ENCODE measurements around the gene MBOAT1. TPM values are rescaled to one million over a fixed set of nuclear protein-coding genes. Genes with fewer than 3 reads are reported as not detected.

Gene MBOAT1
- total RNA-seq, 4 donors from 2014 or later: 6.8 to 33.5 (median 25.9) TPM

DNA sequence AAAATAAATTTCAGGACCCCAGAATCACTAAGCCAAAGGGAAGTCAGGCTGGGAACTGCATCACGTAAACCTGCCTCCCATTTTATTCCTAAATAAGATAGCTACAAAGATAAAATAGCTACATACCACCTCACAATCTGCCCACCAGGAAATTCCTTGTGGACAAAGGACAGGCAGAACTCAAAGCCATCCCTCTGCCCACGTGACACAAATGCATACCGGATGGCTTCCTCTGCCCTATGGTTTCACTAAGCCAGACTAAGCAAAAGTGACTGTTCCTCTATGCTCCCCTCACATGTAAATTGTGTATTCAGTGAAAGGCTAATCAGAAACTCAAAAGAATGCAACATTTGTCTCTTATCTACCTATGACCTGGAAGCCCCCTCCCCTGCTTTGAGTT, 15.0 kb downstream of the MBOAT1 start:
- Histone ChIP-seq H3K27ac (no peak overlapping the region), H3K27me3 (no peaks in the 10 kb centered on the region), H3K4me1 (no peaks in the 10 kb centered on the region), H3K9me3 (no peaks in the 10 kb centered on the region), H3K4me3 (no peak overlapping the region), H3K36me3 (no peaks in the 10 kb centered on the region)
- no peak for DNase-seq
- intact Hi-C loops (cut with DNase I; ENCODE audit: low total_unique reads): no loop called here
- no peak for TF ChIP-seq POLR2A (IDR thresholded peaks at IDR 0.05)
- TF ChIP-seq, protein P1, sequence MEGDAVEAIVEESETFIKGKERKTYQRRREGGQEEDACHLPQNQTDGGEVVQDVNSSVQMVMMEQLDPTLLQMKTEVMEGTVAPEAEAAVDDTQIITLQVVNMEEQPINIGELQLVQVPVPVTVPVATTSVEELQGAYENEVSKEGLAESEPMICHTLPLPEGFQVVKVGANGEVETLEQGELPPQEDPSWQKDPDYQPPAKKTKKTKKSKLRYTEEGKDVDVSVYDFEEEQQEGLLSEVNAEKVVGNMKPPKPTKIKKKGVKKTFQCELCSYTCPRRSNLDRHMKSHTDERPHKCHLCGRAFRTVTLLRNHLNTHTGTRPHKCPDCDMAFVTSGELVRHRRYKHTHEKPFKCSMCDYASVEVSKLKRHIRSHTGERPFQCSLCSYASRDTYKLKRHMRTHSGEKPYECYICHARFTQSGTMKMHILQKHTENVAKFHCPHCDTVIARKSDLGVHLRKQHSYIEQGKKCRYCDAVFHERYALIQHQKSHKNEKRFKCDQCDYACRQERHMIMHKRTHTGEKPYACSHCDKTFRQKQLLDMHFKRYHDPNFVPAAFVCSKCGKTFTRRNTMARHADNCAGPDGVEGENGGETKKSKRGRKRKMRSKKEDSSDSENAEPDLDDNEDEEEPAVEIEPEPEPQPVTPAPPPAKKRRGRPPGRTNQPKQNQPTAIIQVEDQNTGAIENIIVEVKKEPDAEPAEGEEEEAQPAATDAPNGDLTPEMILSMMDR (IDR thresholded peaks at IDR 0.05): no peak

DNA sequence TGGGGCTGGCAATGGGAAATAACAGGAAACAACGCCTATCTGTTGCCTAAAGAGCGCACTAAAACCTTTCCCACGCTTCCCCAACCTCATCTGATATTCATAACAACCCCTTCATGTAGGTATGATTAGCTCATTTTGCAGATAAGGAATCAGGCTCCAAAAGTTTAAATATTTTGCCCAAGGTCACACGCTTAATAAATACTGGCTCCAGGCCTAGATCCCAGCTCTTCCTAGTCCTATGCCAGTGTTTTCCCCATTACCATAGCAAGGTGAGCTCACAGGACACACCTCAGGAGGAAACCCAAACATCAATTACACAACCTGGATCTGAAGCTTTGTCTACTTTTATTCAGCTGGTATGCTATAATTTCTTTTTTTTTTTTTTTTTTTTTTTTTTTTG, 19.6 kb downstream of the MBOAT1 start:
- Histone ChIP-seq H3K27ac (no peak overlapping the region), H3K36me3 (no peaks in the 10 kb centered on the region), H3K9me3 (no peaks in the 10 kb centered on the region), H3K4me3 (no peak overlapping the region), H3K4me1 (no peaks in the 10 kb centered on the region), H3K27me3 (no peaks in the 10 kb centered on the region)
- DNase-seq: no peak
- TF ChIP-seq, protein P1 (IDR thresholded peaks at IDR 0.05): no peak
- no peak for TF ChIP-seq POLR2A (IDR thresholded peaks at IDR 0.05)
- intact Hi-C loops (cut with DNase I; ENCODE audit: low total_unique reads): no loop called here

DNA sequence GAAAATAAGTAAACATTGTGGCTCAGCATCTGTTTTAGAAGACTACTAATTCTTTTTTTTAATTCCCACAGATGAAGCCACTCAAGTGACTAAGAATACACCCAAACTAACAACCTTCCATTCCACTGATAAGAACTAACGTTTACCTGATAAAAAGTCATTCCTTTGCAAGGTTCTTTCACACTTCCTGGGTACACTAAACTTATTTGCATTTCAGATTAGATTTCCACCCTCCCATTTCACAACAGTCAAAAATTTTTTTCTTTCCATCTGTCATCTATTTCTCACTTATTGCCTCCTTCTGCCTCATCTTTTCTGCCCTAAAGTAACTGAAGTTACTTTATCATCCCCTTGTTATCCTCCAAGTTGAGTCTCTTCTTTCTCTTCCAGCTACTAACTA, 20.3 kb downstream of the MBOAT1 start:
- Histone ChIP-seq H3K4me1 (no peaks in the 10 kb centered on the region), H3K9me3 (no peaks in the 10 kb centered on the region), H3K27me3 (no peaks in the 10 kb centered on the region), H3K4me3 (no peak overlapping the region), H3K36me3 (no peaks in the 10 kb centered on the region), H3K27ac (no peak overlapping the region)
- DNase-seq: no peak
- intact Hi-C loops (cut with DNase I; ENCODE audit: low total_unique reads): no loop called here
- no peak for TF ChIP-seq POLR2A (IDR thresholded peaks at IDR 0.05)
- TF ChIP-seq, protein P1 (IDR thresholded peaks at IDR 0.05): no peak

DNA sequence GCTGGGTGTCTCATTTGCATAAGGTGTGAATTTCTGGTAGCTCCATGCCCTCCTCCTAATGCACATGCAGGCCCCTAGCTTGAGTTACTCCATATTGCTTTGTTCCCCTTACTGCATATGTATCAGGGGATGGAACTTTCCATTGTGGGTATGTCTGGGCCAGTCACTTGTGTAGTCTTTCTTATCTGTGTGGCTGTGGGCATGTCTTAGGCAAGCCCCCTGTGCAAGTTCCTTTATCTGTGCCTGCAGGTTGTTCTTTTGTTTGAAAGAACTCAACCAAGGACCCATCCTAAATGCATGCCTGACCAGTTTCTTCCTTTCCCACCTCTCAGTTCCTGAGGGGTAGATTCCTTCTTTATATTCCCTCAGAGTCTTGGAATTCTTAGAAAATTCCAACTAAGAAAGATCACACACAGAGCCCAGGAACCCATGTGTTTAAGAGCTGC, 23.6 kb downstream of the MBOAT1 start:
- H3K36me3 ChIP-seq: no peaks in the 10 kb centered on the region
- H3K27ac ChIP-seq: no peak overlapping the region
- no peak for DNase-seq
- H3K4me3 ChIP-seq: no peak overlapping the region
- H3K27me3 ChIP-seq: no peaks in the 10 kb centered on the region
- H3K4me1 ChIP-seq: no peaks in the 10 kb centered on the region
- no peak for TF ChIP-seq POLR2A (IDR thresholded peaks at IDR 0.05)
- TF ChIP-seq, protein P1 (IDR thresholded peaks at IDR 0.05): no peak
- no peaks in the 10 kb centered on the region for H3K9me3 ChIP-seq
- intact Hi-C loops (cut with DNase I; ENCODE audit: low total_unique reads): no loop called here

DNA sequence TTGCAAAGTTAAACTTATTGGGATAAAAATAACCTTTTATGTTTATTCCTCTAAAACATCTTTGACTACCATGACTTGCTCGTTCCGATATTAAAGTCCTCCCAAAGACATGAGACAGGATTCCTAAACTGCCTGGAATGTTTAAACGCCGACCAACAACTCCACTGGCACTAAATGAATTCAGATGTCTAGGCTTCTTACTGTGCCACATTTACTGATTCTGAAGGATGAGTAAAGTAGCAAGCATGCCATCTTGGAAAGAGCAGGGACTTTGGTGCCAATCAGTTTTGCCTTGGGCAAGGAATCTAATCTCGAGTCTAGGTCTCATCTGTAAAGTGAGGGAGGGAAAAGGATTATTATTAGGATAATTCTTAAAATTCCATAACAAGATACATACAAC, 25.3 kb downstream of the MBOAT1 start:
- H3K4me3 ChIP-seq: no peak overlapping the region
- intact Hi-C loops (cut with DNase I; ENCODE audit: low total_unique reads): no loop called here
- no peaks in the 10 kb centered on the region for H3K9me3 ChIP-seq
- H3K27me3 ChIP-seq: no peaks in the 10 kb centered on the region
- no peak overlapping the region for H3K27ac ChIP-seq
- no peaks in the 10 kb centered on the region for H3K36me3 ChIP-seq
- H3K4me1 ChIP-seq: no peaks in the 10 kb centered on the region
- no peak for TF ChIP-seq POLR2A (IDR thresholded peaks at IDR 0.05)
- TF ChIP-seq, protein P1 (IDR thresholded peaks at IDR 0.05): no peak
- no peak for DNase-seq

All from uterus (tissue), 4 donors.